B cell (primary cell): ENCODE results near the gene NME9. TPM values are rescaled to one million over a fixed set of nuclear protein-coding genes. Genes with fewer than 3 reads are reported as not detected.

Source experiments
- ATAC-seq: fragments of 200-7000 bp; cut with Tn5 transposase; one replicate; pipeline ENCODE4 v1.10.0; 2021; ENCODE audit warnings: low read depth, mild to moderate bottlenecking, moderate number of reproducible peaks, moderate library complexity
- CTCF ChIA-PET: fragments of 350-600 bp; sonication (Branson Sonifier 250); formaldehyde crosslinking; loops from one replicate; lab custom pipeline; 2021; ENCODE audit warnings: antibody characterized with exemption, inconsistent platforms; lab: Charles Lee
- POLR2A ChIA-PET: fragments of 350-600 bp; sonication (Branson Sonifier 250); formaldehyde crosslinking; loops from one replicate; lab custom pipeline; 2021; ENCODE audit warnings: antibody characterized with exemption; lab: Charles Lee
- DNase-seq: peaks from one replicate; pipeline ENCODE4 v3.0.0; 2013
- H2AFZ ChIP-seq: 2 replicates; pipeline ENCODE4 v1.6.1; 2012; ENCODE audit warnings: mild to moderate bottlenecking, low read depth, low read length; ENCODE audit not compliant: insufficient read depth, poor library complexity, severe bottlenecking
- H3K27ac ChIP-seq, 2 donors: 1 replicate in 1 of 2; 2 replicates in 1 of 2; pipeline ENCODE4 v1.5.1; 2012 to 2013; ENCODE audit warnings: low read length in 2 of 2, mild to moderate bottlenecking in 2 of 2, moderate library complexity in 1 of 2
- H3K27me3 ChIP-seq, 4 experiments: fragments of 200-600 bp in 1 of 4; sonication (generic) in 1 of 4; replicated peaks in 1 of 4; 1 replicate in 2 of 4; 2 replicates in 2 of 4; pipeline versions ENCODE4 v1.6.1 to v1.7.0; 2013 to 2016; ENCODE audit warnings: low read length in 3 of 4, mild to moderate bottlenecking in 2 of 4, mixed read lengths in 1 of 4, moderate library complexity in 1 of 4; ENCODE audit not compliant: insufficient read depth in 4 of 4, control insufficient read depth in 3 of 4; ENCODE audit errors: control extremely low read depth in 1 of 4
- H3K36me3 ChIP-seq, 2 experiments: replicated peaks in 1 of 2; 1 replicate in 1 of 2; 2 replicates in 1 of 2; pipeline versions ENCODE4 v1.6.1 to v1.7.1; 2013; ENCODE audit warnings: low read length in 1 of 2; ENCODE audit not compliant: insufficient read depth in 2 of 2, control insufficient read depth in 1 of 2; ENCODE audit errors: control extremely low read depth in 1 of 2, extremely low read depth in 1 of 2
- H3K4me1 ChIP-seq, 2 donors: fragments of 200-600 bp in 1 of 2; sonication (generic) in 1 of 2; 1 replicate in 1 of 2; 2 replicates in 1 of 2; pipeline versions ENCODE4 v1.5.1 to v1.6.1; 2013 to 2017; ENCODE audit warnings: low read length in 2 of 2; ENCODE audit not compliant: control insufficient read depth in 2 of 2, insufficient read depth in 2 of 2
- H3K4me2 ChIP-seq: replicated peaks from 2 replicates; pipeline ENCODE3; 2012; ENCODE audit warnings: mild to moderate bottlenecking, low read depth, low read length; ENCODE audit not compliant: poor library complexity, severe bottlenecking
- H3K4me3 ChIP-seq, 5 experiments: fragments of 200-600 bp in 1 of 5; sonication (generic) in 1 of 5; 1 replicate in 3 of 5; 2 replicates in 2 of 5; pipeline versions ENCODE4 v1.5.1 to v1.7.0; 2011 to 2016; ENCODE audit warnings: low read length in 4 of 5, mild to moderate bottlenecking in 4 of 5, low read depth in 2 of 5, control low read depth in 1 of 5, moderate library complexity in 1 of 5; ENCODE audit not compliant: insufficient read depth in 1 of 5; ENCODE audit errors: control extremely low read depth in 1 of 5, extremely low read depth in 1 of 5
- H3K79me2 ChIP-seq: fragments of 200-600 bp; sonication (generic); one replicate; pipeline ENCODE4 v1.6.0; 2016; ENCODE audit warnings: low read length; ENCODE audit not compliant: control insufficient read depth, insufficient read depth
- H3K9ac ChIP-seq: fragments of 200-600 bp; sonication (generic); 2 replicates; pipeline ENCODE4 v1.6.1; 2017; ENCODE audit warnings: mild to moderate bottlenecking, low read length, moderate library complexity
- H3K9me3 ChIP-seq, 3 donors: one replicate each; pipeline versions ENCODE4 v1.6.1 to v1.7.1; 2013; ENCODE audit warnings: low read length in 2 of 3; ENCODE audit not compliant: control insufficient read depth in 2 of 3, insufficient read depth in 1 of 3; ENCODE audit errors: control extremely low read depth in 1 of 3
- H4K20me1 ChIP-seq: 2 replicates; pipeline ENCODE4 v1.6.0; 2012; ENCODE audit warnings: mild to moderate bottlenecking, low read length; ENCODE audit not compliant: insufficient read depth, control insufficient read depth, poor library complexity, severe bottlenecking
- H3K27ac Mint-ChIP-seq: one replicate; pipeline ENCODE4 v1.8.0; 2021; ENCODE audit warnings: mixed read lengths
- H3K27me3 Mint-ChIP-seq: one replicate; pipeline ENCODE4 v1.8.0; 2021; ENCODE audit warnings: mixed read lengths
- H3K4me1 Mint-ChIP-seq: one replicate; pipeline ENCODE4 v1.8.0; 2021; ENCODE audit warnings: mixed read lengths
- H3K4me3 Mint-ChIP-seq: one replicate; pipeline ENCODE4 v1.8.0; 2021; ENCODE audit warnings: mixed read lengths
- H3K9me3 Mint-ChIP-seq: one replicate; pipeline ENCODE4 v1.8.0; 2022; ENCODE audit warnings: mixed read lengths; ENCODE audit not compliant: insufficient read depth
- EZH2 ChIP-seq: IDR thresholded peaks from 2 replicates; pipeline ENCODE4 v1.6.1; 2012; ENCODE audit warnings: borderline replicate concordance, low read depth, mild to moderate bottlenecking, moderate library complexity, low read length; ENCODE audit not compliant: insufficient read depth, poor library complexity, severe bottlenecking
- WGBS: methylation state at CpG from one replicate; pipeline ENCODE4 v1.1.5; 2013; ENCODE audit warnings: missing lambda C conversion rate; ENCODE audit not compliant: insufficient coverage; 5-methylcytosine and 5-hydroxymethylcytosine counted together
- intact Hi-C: fragments of 100-400 bp; cut with micrococcal nuclease; formaldehyde crosslinking; loops from one replicate; pipeline ENCODE4 v1.10.0; 2022
- polyA plus RNA-seq: library from polyadenylated mRNA; depleted of rRNA; stranded (reverse); fragments of >200 nt; gene quantifications from 2 replicates; pipeline ENCODE4 v1.2.3, GENCODE V29; 2012
- total RNA-seq, 2 donors: library from RNA; stranded (reverse); fragments of 120-200 nt in 1 of 2; gene quantifications; 1 replicate in 1 of 2; 2 replicates in 1 of 2; pipeline versions ENCODE4 v1.2.3 to v1.2.4, GENCODE V29; 2013 to 2022
- TF ChIP-seq, protein P1 (sequence below): fragments of 200-600 bp; IDR thresholded peaks from one replicate; pipeline ENCODE4 v1.8.0; 2022; ENCODE audit warnings: antibody characterized with exemption, mild to moderate bottlenecking

NME9 gene
- total and polyA plus RNA-seq, 2 donors (not counting 1 experiment from before 2014, with no cell fraction given): not detected

DNA sequence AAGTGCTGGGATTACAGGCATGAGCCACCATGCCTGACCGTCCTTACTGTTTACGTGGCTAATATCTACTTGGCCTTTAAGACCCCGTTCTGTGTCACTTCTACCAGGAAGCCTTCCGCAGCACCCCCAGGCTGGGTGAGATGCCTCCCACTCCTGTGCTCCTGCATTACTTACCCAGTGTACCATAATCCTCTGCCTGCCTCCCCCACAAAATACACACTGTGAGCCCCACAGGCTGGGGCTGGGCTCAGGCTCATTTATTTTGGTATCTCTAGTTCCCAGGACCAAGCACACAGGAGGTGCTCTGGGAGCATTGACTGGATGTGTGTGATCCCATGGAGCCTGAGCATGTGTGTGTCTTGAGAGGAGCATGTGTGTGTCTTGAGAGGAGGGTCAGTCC is 33.7 kb upstream of the NME9 start:
- Histone ChIP-seq H3K4me3 (no peak overlapping the region), H4K20me1 (no peaks in the 10 kb centered on the region), H3K9ac (no peak overlapping the region), H3K4me2 (no peak overlapping the region), H3K27me3 (peaks cover 0 to 64% (median 29%) of the 10 kb centered on the region in 4 experiments), H3K79me2 (no peaks in the 10 kb centered on the region), H3K36me3 (no peaks in the 10 kb centered on the region), H3K27ac (no peak overlapping the region), H3K4me1 (no peaks in the 10 kb centered on the region), H3K9me3 (peaks cover 0 to 11% (median 0%) of the 10 kb centered on the region in 3 donors), H2AFZ (no peak overlapping the region)
- peaks cover 2% of the 10 kb centered on the region for H3K4me1 Mint-ChIP-seq
- CTCF ChIA-PET: no interaction called here
- ATAC-seq: no peak
- TF ChIP-seq, protein P1, sequence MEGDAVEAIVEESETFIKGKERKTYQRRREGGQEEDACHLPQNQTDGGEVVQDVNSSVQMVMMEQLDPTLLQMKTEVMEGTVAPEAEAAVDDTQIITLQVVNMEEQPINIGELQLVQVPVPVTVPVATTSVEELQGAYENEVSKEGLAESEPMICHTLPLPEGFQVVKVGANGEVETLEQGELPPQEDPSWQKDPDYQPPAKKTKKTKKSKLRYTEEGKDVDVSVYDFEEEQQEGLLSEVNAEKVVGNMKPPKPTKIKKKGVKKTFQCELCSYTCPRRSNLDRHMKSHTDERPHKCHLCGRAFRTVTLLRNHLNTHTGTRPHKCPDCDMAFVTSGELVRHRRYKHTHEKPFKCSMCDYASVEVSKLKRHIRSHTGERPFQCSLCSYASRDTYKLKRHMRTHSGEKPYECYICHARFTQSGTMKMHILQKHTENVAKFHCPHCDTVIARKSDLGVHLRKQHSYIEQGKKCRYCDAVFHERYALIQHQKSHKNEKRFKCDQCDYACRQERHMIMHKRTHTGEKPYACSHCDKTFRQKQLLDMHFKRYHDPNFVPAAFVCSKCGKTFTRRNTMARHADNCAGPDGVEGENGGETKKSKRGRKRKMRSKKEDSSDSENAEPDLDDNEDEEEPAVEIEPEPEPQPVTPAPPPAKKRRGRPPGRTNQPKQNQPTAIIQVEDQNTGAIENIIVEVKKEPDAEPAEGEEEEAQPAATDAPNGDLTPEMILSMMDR: no peak
- no peak for TF ChIP-seq EZH2
- POLR2A ChIA-PET: no interaction called here
- no peak for DNase-seq
- no peak overlapping the region for H3K27ac Mint-ChIP-seq
- H3K9me3 Mint-ChIP-seq: no peaks in the 10 kb centered on the region
- 100% methylated on average over 4 of the region's 4 CpGs for WGBS
- peaks cover 72% of the 10 kb centered on the region for H3K27me3 Mint-ChIP-seq
- intact Hi-C loops: no loop called here
- no peak overlapping the region for H3K4me3 Mint-ChIP-seq

DNA sequence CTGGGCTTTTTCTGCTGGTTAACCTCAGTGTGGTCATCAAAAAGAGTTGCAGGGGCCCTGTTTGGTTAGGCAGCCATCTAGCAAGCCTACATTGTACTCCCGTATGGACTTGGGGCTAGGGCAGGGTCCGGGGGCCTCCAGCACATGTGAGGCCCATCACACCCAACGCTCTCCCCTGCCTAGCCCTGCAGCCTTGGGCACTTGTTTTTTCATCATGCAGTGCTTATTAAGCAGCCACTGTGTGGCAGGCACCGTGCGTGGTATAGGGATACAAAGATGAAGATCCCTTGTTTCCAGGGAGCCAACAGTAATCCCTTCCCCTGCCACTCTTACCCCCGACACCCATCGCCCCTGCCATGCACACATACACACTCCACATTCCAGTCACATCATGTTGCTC is 32.9 kb upstream of the NME9 start:
- 94% methylated on average over 6 of the region's 7 CpGs for WGBS

More for the DNA sequence above, 32.9 kb upstream of the NME9 start:
- peaks cover 0 to 6% (median 0%) of the 10 kb centered on the region in 3 donors for H3K9me3 ChIP-seq
- POLR2A ChIA-PET: no interaction called here
- Mint-ChIP-seq H3K9me3 (no peaks in the 10 kb centered on the region), H3K27ac (no peak overlapping the region), H3K4me1 (no peaks in the 10 kb centered on the region), H3K4me3 (no peak overlapping the region), H3K27me3 (peaks cover 68% of the 10 kb centered on the region)
- H4K20me1 ChIP-seq: no peaks in the 10 kb centered on the region
- H3K27me3 ChIP-seq: peaks cover 0 to 59% (median 23%) of the 10 kb centered on the region in 4 experiments
- TF ChIP-seq, protein P1: no peak
- DNase-seq (no peak), ATAC-seq (no peak)
- CTCF ChIA-PET: no interaction called here
- no peak overlapping the region for H3K4me2 ChIP-seq
- no peaks in the 10 kb centered on the region for H3K4me1 ChIP-seq
- intact Hi-C loops: no loop called here
- no peaks in the 10 kb centered on the region for H3K36me3 ChIP-seq
- no peak overlapping the region for H3K4me3 ChIP-seq
- H2AFZ ChIP-seq: no peak overlapping the region
- H3K27ac ChIP-seq: no peak overlapping the region
- no peak overlapping the region for H3K9ac ChIP-seq
- no peaks in the 10 kb centered on the region for H3K79me2 ChIP-seq
